ENCODE results near the gene SPATA20.

The SPATA20 gene

GRCh38 chr17:50502301-50502990 lies 44.5 kb upstream of the SPATA20 start:
- TF ChIP-seq CTCF (IDR thresholded peaks at IDR 0.05; ENCODE audit: insufficient read depth, low read length, poor library complexity, severe bottlenecking) = no peak
- H3K4me3 ChIP-seq (replicated peaks; ENCODE audit: low read depth, low read length) = no peak overlapping the region
- H3K27me3 ChIP-seq (replicated peaks; ENCODE audit: control insufficient read depth, insufficient read depth, low read length) = no peaks in the 10 kb centered on the region
- no peak for DNase-seq (ENCODE audit: extremely low read depth, insufficient read length)
- no peaks in the 10 kb centered on the region for H3K36me3 ChIP-seq (ENCODE audit: control insufficient read depth, insufficient read depth, low read length)

DNA sequence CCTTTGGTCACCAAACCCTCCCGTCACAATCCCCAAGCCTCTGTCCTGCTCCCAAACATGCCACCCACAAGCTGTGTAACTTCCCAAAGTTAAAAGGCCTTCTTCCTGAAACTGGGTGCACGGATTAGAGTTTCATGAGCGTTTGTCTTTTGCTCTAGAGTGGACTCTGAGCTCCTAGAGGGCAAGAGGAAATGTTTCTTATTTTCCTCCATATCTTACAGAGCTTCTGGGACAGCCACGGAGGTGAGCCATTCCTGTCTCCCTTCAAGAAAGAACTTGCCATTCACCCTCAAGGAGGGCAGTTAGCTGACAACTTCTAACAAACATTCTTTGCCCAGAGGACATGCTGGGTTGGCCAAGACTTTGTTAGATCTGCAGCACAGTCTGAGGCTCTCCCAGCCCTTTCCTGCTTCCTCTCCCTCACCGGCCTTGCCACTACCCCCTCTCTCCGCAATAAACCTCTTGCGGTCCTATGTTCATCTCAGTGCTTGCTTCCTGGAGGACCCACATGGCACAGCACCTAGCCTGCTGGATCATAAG lies 41.3 kb upstream of the SPATA20 start:
- H3K27me3 ChIP-seq (replicated peaks; ENCODE audit: control insufficient read depth, insufficient read depth, low read length) = no peaks in the 10 kb centered on the region
- no peak for DNase-seq (ENCODE audit: extremely low read depth, insufficient read length)
- TF ChIP-seq CTCF (IDR thresholded peaks at IDR 0.05; ENCODE audit: insufficient read depth, low read length, poor library complexity, severe bottlenecking) = no peak
- no peak overlapping the region for H3K4me3 ChIP-seq (replicated peaks; ENCODE audit: low read depth, low read length)
- H3K36me3 ChIP-seq (ENCODE audit: control insufficient read depth, insufficient read depth, low read length) = no peaks in the 10 kb centered on the region

DNA sequence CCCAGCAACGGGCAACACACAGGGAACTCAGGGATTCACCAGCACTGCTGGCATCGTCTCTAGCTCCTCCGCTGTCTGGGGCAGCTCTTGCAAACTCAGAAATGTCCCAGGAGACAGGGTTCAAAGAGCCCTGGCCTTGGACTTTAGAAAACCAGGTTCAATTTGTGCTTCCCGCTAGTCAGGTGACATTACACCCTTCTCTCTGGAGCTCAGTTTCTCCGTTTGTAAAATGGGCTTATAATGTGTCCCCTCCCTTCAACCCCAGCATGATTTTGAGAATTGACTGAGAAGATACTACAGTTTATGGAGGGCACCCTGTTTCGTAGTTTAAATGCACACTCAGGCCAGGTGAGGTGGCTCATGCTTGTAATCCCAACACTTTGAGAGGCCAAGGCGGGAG lies 40.7 kb upstream of the SPATA20 start:
- TF ChIP-seq CTCF (IDR thresholded peaks at IDR 0.05; ENCODE audit: insufficient read depth, low read length, poor library complexity, severe bottlenecking) = no peak
- Histone ChIP-seq H3K27me3 (replicated peaks; ENCODE audit: control insufficient read depth, insufficient read depth, low read length) (no peaks in the 10 kb centered on the region), H3K4me3 (replicated peaks; ENCODE audit: low read depth, low read length) (no peak overlapping the region), H3K36me3 (ENCODE audit: control insufficient read depth, insufficient read depth, low read length) (no peaks in the 10 kb centered on the region)
- DNase-seq (ENCODE audit: extremely low read depth, insufficient read length) = no peak

DNA sequence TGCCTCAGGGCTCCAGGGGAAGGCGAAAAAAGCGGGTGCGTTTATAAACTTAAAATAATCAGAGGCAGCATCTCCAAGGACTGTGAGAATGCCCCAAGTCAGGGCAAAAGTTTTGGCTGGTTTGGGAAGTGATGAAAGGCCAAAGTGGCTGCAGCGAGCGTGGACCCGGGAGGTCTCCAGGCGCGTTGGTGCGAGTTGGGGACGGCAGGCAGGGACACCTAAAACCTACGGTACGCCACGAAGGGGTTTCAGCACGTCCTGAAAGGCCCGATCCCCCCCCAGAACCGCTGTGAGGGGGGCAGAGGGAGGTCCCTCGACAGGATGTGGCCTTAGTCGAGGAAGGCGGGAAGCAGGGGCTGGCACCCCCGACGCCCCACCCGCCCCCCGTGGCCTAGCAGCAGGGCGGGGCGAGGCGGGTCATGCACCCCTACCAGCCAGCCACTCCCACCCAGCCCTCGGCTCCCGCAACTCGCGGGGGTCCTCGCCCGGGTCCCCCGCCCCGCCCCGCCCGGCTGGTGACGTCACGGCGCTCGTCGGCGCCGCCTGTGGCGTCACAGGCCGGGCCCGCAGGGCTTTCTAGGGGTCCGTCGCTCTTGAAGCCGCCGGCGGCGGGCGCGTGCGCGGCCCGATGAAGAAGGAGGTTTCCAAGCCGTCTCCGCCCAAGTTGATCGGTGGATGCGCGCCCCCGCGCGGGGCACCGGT lies 39.0 kb upstream of the SPATA20 start, which contains the start of gene MYCBPAP:
MYCBPAP (plus strand) TSS at position 569 of the 702 bp plus-strand sequence. CDS start 236 bp downstream, outside the sequence.
- no peaks in the 10 kb centered on the region for H3K27me3 ChIP-seq (replicated peaks; ENCODE audit: control insufficient read depth, insufficient read depth, low read length)
- peak; percentile 16 for TF ChIP-seq CTCF (IDR thresholded peaks at IDR 0.05; ENCODE audit: insufficient read depth, low read length, poor library complexity, severe bottlenecking)
- DNase-seq (ENCODE audit: extremely low read depth, insufficient read length) = peak; percentile 90
- H3K4me3 ChIP-seq (replicated peaks; ENCODE audit: low read depth, low read length) = peak within 1 kb of the TSS; percentile 77
- H3K36me3 ChIP-seq (ENCODE audit: control insufficient read depth, insufficient read depth, low read length) = no peaks in the 10 kb centered on the region

DNA sequence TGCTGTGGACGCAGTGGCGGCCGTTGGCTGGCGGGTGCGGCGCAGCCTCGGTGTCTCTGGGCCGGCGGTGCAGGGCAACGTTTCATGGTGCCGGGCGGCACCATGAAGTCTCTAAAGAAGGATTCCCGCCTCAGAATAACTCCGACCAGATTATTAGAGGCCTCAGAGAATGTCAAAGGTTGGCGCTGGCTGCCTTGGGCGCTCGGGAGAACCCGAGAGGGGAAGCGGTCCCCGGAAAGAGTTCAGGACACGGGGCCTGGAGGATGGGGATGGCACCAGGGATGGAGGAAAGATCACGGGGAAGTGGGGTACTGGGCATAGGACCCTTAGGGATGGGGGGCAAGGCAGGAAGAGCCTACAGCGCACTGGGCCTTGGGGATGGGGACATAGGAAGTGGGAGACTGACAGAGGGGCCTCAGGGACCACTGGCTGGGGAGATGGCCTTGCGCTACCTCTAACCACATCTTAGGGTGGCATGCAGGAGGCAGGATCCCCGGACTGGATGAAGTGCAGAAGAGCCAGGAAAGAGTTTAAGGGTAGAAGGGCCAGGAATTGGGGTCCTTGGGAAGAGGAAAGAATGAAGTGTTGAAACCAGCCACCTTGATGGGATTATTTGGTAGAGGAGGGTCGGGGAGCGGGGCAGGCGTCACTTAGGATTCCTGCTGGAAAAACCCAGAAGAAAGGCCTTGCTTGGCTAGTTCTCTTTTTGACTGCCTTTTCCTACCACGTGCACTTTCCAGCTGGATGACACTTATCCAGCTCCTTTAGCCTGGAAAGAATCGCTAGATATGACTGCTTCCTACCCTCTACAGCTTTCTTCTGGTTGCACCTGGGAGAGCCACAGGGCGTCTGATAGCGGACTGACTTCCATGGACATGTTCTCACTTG lies 38.2 kb upstream of the SPATA20 start:
- no peak for TF ChIP-seq CTCF (IDR thresholded peaks at IDR 0.05; ENCODE audit: insufficient read depth, low read length, poor library complexity, severe bottlenecking)
- no peaks in the 10 kb centered on the region for H3K36me3 ChIP-seq (ENCODE audit: control insufficient read depth, insufficient read depth, low read length)
- H3K4me3 ChIP-seq (replicated peaks; ENCODE audit: low read depth, low read length) = peak overlapping the region; percentile 77
- no peak for DNase-seq (ENCODE audit: extremely low read depth, insufficient read length)
- no peaks in the 10 kb centered on the region for H3K27me3 ChIP-seq (replicated peaks; ENCODE audit: control insufficient read depth, insufficient read depth, low read length)

All from GM06990 (cell line).